Stomach smooth muscle (tissue), 2 donors: ENCODE results near the gene STIM1.
"Not testable (repeated sequence)": the region's sequence is repeated elsewhere in the genome, so short reads cannot be mapped to it uniquely, and the experiment has no call there.

Source experiments
- H3K27ac ChIP-seq: one replicate; pipeline ENCODE4 v1.7.0; 2013; ENCODE audit warnings: mild to moderate bottlenecking, low read length, inconsistent platforms
- H3K27me3 ChIP-seq, 2 donors: one replicate each; pipeline ENCODE4 v1.7.0; 2013; ENCODE audit warnings: low read length in 2 of 2; ENCODE audit not compliant: insufficient read depth in 2 of 2, control insufficient read depth in 1 of 2
- H3K36me3 ChIP-seq, 2 donors: one replicate each; pipeline ENCODE4 v1.7.0; 2013; ENCODE audit warnings: low read length in 2 of 2; ENCODE audit not compliant: control insufficient read depth in 2 of 2, insufficient read depth in 2 of 2
- H3K4me1 ChIP-seq: one replicate; pipeline ENCODE4 v1.7.0; 2013; ENCODE audit warnings: low read length; ENCODE audit not compliant: control insufficient read depth, insufficient read depth
- H3K4me3 ChIP-seq, 2 donors: one replicate each; pipeline ENCODE4 v1.7.0; 2013; ENCODE audit warnings: low read length in 2 of 2
- H3K9ac ChIP-seq, 2 donors: one replicate each; pipeline ENCODE4 v1.7.0; 2013; ENCODE audit warnings: low read length in 2 of 2, mild to moderate bottlenecking in 1 of 2
- H3K9me3 ChIP-seq, 2 donors: one replicate each; pipeline ENCODE4 v1.7.0; 2013; ENCODE audit warnings: low read length in 2 of 2; ENCODE audit not compliant: control insufficient read depth in 2 of 2
- donor health status: healthy.
- donor health status: Pancreatic carcinoma.

STIM1 gene

GRCh38 chr11:3856856-3857553, 1.5 kb downstream of the STIM1 start:
- H3K36me3 ChIP-seq: no peaks in the 10 kb centered on the region
- no peaks in the 10 kb centered on the region for H3K9me3 ChIP-seq
- peaks cover 50% of the 10 kb centered on the region for H3K4me1 ChIP-seq
- peak overlapping the region; percentile 69 to 81 for H3K9ac ChIP-seq
- no peaks in the 10 kb centered on the region for H3K27me3 ChIP-seq
- peak overlapping the region; percentile 31 for H3K27ac ChIP-seq
- peak overlapping the region; percentile 80 to 92 for H3K4me3 ChIP-seq

- H3K4me3 ChIP-seq: peak overlapping the region; percentile 40 to 92
These were observed 2.2 kb downstream of the STIM1 start for GRCh38 chr11:3857628-3858027.

GRCh38 chr11:3859373-3859881, 4.0 kb downstream of the STIM1 start:
- Histone ChIP-seq H3K27me3 (no peaks in the 10 kb centered on the region), H3K36me3 (no peaks in the 10 kb centered on the region), H3K27ac (no peak overlapping the region), H3K4me1 (peaks cover 49% of the 10 kb centered on the region), H3K9me3 (no peaks in the 10 kb centered on the region), H3K9ac (no peak overlapping the region), H3K4me3 (peak overlapping the region; percentile 60 to 69)

More at GRCh38 chr11:3857628-3858027, 2.2 kb downstream of the STIM1 start:
- Histone ChIP-seq H3K27me3 (no peaks in the 10 kb centered on the region), H3K27ac (no peak overlapping the region), H3K9ac (no peak overlapping the region), H3K9me3 (no peaks in the 10 kb centered on the region), H3K4me1 (peaks cover 50% of the 10 kb centered on the region), H3K36me3 (no peaks in the 10 kb centered on the region)

GRCh38 chr11:3860375-3860774, 4.9 kb downstream of the STIM1 start:
- H3K4me3 ChIP-seq: no peak overlapping the region
- H3K27me3 ChIP-seq: no peaks in the 10 kb centered on the region
- H3K4me1 ChIP-seq: peaks cover 49% of the 10 kb centered on the region
- H3K9ac ChIP-seq: no peak overlapping the region
- H3K9me3 ChIP-seq: no peaks in the 10 kb centered on the region
- no peak overlapping the region for H3K27ac ChIP-seq
- no peaks in the 10 kb centered on the region for H3K36me3 ChIP-seq

- H3K9ac ChIP-seq, H3K27me3 ChIP-seq, H3K9me3 ChIP-seq, H3K27ac ChIP-seq, H3K4me3 ChIP-seq, H3K36me3 ChIP-seq: not testable (repeated sequence)
- peaks cover 55% of the 10 kb centered on the region for H3K4me1 ChIP-seq
These were observed 5.5 kb downstream of the STIM1 start for GRCh38 chr11:3860898-3861393.

GRCh38 chr11:3861683-3862082, 6.2 kb downstream of the STIM1 start:
- Histone ChIP-seq H3K27ac (no peak overlapping the region), H3K4me1 (peaks cover 52% of the 10 kb centered on the region), H3K27me3 (no peaks in the 10 kb centered on the region), H3K9ac (no peak overlapping the region), H3K36me3 (no peaks in the 10 kb centered on the region), H3K9me3 (no peaks in the 10 kb centered on the region), H3K4me3 (no peak overlapping the region)

- H3K27ac ChIP-seq: no peak overlapping the region
- no peak overlapping the region for H3K4me3 ChIP-seq
- H3K36me3 ChIP-seq: no peaks in the 10 kb centered on the region
- H3K27me3 ChIP-seq: no peaks in the 10 kb centered on the region
- H3K9ac ChIP-seq: no peak overlapping the region
- peaks cover 29% of the 10 kb centered on the region for H3K4me1 ChIP-seq
- H3K9me3 ChIP-seq: no peaks in the 10 kb centered on the region
These were observed 10.1 kb downstream of the STIM1 start for GRCh38 chr11:3865388-3866193.

- Histone ChIP-seq H3K27me3 (no peaks in the 10 kb centered on the region), H3K27ac (no peak overlapping the region), H3K9me3 (no peaks in the 10 kb centered on the region), H3K4me1 (peaks cover 26% of the 10 kb centered on the region), H3K36me3 (no peaks in the 10 kb centered on the region), H3K4me3 (no peak overlapping the region), H3K9ac (no peak overlapping the region)
These were observed 10.7 kb downstream of the STIM1 start for GRCh38 chr11:3866206-3866605.

GRCh38 chr11:3866836-3867208, 11.4 kb downstream of the STIM1 start:
- no peaks in the 10 kb centered on the region for H3K36me3 ChIP-seq
- peaks cover 26% of the 10 kb centered on the region for H3K4me1 ChIP-seq
- no peak overlapping the region for H3K4me3 ChIP-seq
- no peak overlapping the region for H3K27ac ChIP-seq
- H3K9ac ChIP-seq: no peak overlapping the region
- H3K27me3 ChIP-seq: no peaks in the 10 kb centered on the region
- no peaks in the 10 kb centered on the region for H3K9me3 ChIP-seq

GRCh38 chr11:3867209-3868091, 12.0 kb downstream of the STIM1 start:
- H3K27ac ChIP-seq: peak overlapping the region; percentile 18
- H3K4me1 ChIP-seq: peaks cover 28% of the 10 kb centered on the region
- no peaks in the 10 kb centered on the region for H3K27me3 ChIP-seq
- H3K4me3 ChIP-seq: peak overlapping the region in 1 of 2 donors; percentile 47
- H3K36me3 ChIP-seq: no peaks in the 10 kb centered on the region
- peak overlapping the region in 1 of 2 donors; percentile 13 for H3K9ac ChIP-seq
- no peaks in the 10 kb centered on the region for H3K9me3 ChIP-seq
